NT2/D1 (cell line): ENCODE data around the gene FAM167B.

Experiments used
- DNase-seq: peaks from one replicate; pipeline ENCODE4 v3.0.0-alpha.2; 2011; ENCODE audit warnings: low read depth, low spot score
- H3K27me3 ChIP-seq: 2 replicates; pipeline ENCODE4 v1.6.0; 2011; ENCODE audit warnings: mild to moderate bottlenecking; ENCODE audit not compliant: insufficient read length, insufficient read depth
- H3K36me3 ChIP-seq: 2 replicates; pipeline ENCODE4 v1.6.1; 2011; ENCODE audit warnings: mild to moderate bottlenecking, low read length, mixed read lengths; ENCODE audit not compliant: insufficient read depth, insufficient read length
- H3K4me1 ChIP-seq: 2 replicates; pipeline ENCODE4 v1.5.1; 2011; ENCODE audit not compliant: insufficient read depth, insufficient read length
- H3K4me3 ChIP-seq: 2 replicates; pipeline ENCODE4 v1.5.1; 2011; ENCODE audit warnings: low read depth; ENCODE audit not compliant: insufficient read length
- H3K9ac ChIP-seq: 2 replicates; pipeline ENCODE4 v1.6.0; 2011; ENCODE audit warnings: low read depth; ENCODE audit not compliant: insufficient read length
- H3K9me3 ChIP-seq: 2 replicates; pipeline ENCODE4 v1.5.1; 2011; ENCODE audit warnings: mild to moderate bottlenecking, low read length; ENCODE audit not compliant: insufficient read depth
- SUZ12 ChIP-seq: IDR thresholded peaks from 2 replicates; pipeline ENCODE4 v1.6.1; 2011; ENCODE audit not compliant: insufficient read length, insufficient read depth; ENCODE audit errors: extremely low read depth
- YY1 ChIP-seq: IDR thresholded peaks from 2 replicates; pipeline ENCODE4 v1.6.1; 2011; ENCODE audit not compliant: insufficient read length, insufficient read depth
- ZNF274 ChIP-seq: IDR thresholded peaks from 2 replicates; pipeline ENCODE4 v1.6.1; 2011; ENCODE audit warnings: mild to moderate bottlenecking, low read depth, low read length

Gene FAM167B

DNA sequence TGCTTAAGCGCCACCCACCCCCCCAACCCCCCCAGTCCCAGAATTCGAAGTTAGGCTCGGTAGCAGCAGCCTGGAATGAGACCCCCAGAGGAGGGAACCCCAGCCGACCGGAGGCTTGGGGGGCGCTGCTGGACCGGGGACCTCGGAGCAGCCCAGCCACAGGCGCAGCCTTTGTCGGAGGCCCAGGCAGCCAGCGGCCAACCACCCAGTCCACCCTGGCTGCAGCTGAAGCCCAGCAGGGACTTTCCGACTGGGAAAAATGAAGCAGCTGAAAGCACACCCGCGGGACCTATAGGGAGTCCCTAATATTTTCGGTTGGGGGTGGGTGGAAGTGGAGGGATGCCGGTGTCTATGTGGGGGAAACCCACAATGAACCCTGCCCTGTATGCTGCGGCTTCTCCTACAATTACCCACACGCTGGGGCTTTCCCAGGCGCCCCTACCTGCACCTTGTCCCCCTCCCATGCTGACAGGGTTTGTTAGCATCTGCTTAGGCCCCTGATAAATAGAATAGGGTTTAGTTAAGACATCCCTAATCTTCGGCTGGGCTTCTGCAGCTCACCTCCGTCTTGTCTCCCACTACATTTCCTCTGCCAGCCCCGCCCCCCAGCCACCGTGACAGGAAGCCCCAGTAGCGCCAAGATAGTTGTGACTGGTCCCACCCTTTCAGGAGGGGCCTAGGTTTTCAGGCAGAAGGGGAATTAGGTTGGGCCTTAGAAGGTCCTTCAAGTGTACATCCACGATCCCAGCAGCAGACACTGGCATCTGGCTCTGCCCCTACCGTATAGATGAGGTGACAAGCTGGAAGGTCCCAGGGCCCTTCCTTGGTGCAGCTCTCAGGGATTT lies 45.8 kb upstream of the FAM167B start:
- DNase-seq: no peak
- Histone ChIP-seq H3K27me3 (peaks cover 4% of the 10 kb centered on the region), H3K36me3 (peaks cover 42% of the 10 kb centered on the region), H3K9ac (peak overlapping the region; percentile 82), H3K9me3 (no peaks in the 10 kb centered on the region), H3K4me3 (peak overlapping the region; percentile 64), H3K4me1 (peaks cover 47% of the 10 kb centered on the region)
- TF ChIP-seq ZNF274 (no peak), YY1 (no peak), SUZ12 (no peak)

DNA sequence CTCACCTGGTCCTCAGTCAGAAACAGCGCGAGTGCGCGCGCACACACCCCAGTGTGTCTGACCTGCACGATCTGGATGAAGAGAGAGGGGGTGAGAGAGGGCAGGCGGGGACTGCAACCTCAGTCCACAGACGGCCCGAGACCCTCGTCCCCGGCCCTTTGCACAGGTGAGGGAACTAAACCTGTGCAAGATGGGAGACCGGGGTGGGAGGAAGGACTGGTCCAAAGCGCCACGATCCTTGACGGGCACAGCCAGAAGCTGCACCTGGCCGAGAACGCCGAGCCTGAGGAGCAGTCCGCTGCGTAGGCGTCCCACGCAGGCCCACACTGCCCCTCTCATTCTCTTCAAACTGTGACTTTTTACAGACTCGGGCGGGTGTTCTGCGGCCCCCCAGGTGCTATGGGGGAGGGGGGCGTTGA lies 42.1 kb upstream of the FAM167B start:
- Histone ChIP-seq H3K4me3 (peak overlapping the region; percentile 95), H3K9ac (peak overlapping the region; percentile 98)

DNA sequence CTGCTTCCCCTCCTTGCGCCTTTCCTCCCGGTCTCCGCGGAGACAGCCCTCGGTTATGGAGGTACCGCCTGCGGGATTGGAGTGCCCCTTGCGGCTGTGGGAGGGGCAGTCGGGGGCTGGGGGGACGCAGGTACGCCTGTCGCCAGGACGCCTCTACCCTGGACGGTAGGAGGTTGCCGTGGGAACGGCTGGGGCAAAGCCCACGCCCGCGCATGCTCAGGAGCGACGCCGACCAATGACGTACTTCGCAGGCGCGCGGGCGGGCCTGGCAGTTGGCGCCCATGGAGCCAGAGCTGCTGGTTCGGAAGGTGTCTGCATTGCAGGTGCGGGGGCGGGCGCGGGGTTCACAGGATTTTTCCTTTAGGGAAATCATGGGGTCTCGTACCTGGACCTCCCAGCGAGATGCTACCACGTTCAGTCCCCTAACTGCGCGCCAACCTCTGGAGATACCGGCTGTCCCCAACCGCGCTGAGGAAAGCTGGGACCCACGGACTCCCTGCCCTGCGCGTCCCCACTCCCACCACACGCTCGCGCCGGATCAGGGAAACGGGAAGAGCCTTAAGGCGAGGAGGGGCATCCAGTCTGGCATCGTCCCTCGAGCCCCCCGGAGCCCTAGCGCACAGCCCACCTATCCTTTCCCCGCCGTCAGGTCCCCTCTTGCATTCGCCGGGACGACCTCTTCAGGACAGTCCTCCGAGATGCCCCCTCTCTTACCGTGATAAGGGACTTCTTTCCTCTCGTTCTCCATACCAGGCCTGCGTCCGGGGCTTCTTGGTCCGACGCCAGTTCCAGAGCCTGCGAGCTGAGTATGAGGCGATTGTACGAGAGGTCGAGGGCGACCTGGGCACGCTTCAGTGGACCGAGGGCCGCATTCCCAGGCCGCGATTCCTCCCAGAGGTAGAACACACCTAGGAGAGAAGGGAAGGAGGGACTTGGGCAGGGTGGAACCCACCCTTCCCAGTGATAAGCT lies 41.3 kb upstream of the FAM167B start, which contains the start of gene IQCC:
TSS of gene IQCC (plus strand) at position 271 of the 970 bp plus-strand sequence. CDS start at position 282, 11 bp downstream.
- Histone ChIP-seq H3K36me3 (peaks cover 37% of the 10 kb centered on the region), H3K4me1 (peaks cover 21% of the 10 kb centered on the region), H3K9me3 (no peaks in the 10 kb centered on the region), H3K4me3 (peak within 1 kb of the TSS; percentile 95), H3K27me3 (peaks cover 4% of the 10 kb centered on the region), H3K9ac (peak within 1 kb of the TSS; percentile 98)
- peak; percentile 95 for DNase-seq
- peak; percentile 28 for TF ChIP-seq YY1
- no peak for TF ChIP-seq SUZ12

More for the DNA sequence above, 42.1 kb upstream of the FAM167B start:
- no peak for DNase-seq
- TF ChIP-seq YY1 (no peak), SUZ12 (no peak), ZNF274 (no peak)
- H3K9me3 ChIP-seq: no peaks in the 10 kb centered on the region
- peaks cover 22% of the 10 kb centered on the region for H3K4me1 ChIP-seq
- peaks cover 4% of the 10 kb centered on the region for H3K27me3 ChIP-seq
- peaks cover 37% of the 10 kb centered on the region for H3K36me3 ChIP-seq

DNA sequence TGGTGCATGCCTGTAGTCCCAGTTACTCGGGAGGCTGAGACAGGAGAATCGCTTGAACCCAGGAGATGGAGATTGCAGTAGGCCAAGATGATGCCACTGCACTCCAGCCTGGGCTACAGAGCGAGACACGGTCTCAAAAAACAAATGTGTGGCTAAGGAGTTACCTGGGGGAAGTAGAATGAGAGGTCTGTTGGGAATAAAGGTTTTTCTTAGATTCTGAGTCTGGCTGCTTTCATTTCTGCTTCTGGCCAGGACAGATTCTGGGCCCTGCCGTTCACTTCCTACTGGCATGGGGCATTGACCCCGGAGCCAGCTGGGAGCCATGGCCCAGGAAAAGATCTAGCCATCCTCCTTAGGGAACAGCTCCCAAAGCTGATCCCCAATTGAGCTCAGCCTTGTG lies 38.6 kb upstream of the FAM167B start:
- H3K9ac ChIP-seq: no peak overlapping the region
- H3K9me3 ChIP-seq: no peaks in the 10 kb centered on the region
- DNase-seq: no peak
- H3K27me3 ChIP-seq: peaks cover 4% of the 10 kb centered on the region
- H3K36me3 ChIP-seq: peaks cover 52% of the 10 kb centered on the region
- TF ChIP-seq YY1: no peak
- TF ChIP-seq SUZ12: no peak
- TF ChIP-seq ZNF274: no peak
- no peak overlapping the region for H3K4me3 ChIP-seq
- H3K4me1 ChIP-seq: peaks cover 8% of the 10 kb centered on the region

DNA sequence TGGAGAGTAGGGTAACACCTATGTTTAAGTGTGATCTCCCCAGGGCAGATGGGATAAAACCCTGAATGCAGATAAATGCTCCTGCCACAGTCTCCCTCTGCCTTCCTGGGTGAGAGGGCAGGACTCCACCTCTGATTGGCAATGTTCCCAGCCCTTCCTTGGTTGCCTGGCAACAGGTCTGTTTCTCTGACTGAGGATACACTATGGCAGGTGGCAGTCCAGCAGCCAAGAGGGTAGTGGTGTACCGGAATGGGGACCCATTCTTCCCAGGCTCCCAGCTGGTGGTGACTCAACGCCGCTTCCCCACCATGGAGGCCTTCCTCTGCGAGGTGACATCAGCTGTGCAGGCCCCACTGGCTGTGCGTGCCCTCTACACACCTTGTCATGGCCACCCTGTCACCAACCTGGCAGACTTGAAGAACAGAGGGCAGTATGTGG lies 38.1 kb upstream of the FAM167B start, which contains the start of gene DCDC2B:
TSS of gene DCDC2B (plus strand) at position 199 of the 438 bp plus-strand sequence. CDS start at position 204, 5 bp downstream.
- peaks cover 8% of the 10 kb centered on the region for H3K4me1 ChIP-seq
- peaks cover 51% of the 10 kb centered on the region for H3K36me3 ChIP-seq
- no peak within 1 kb of the TSS for H3K9ac ChIP-seq
- H3K27me3 ChIP-seq: peaks cover 4% of the 10 kb centered on the region
- H3K4me3 ChIP-seq: no peak within 1 kb of the TSS
- H3K9me3 ChIP-seq: no peaks in the 10 kb centered on the region
- TF ChIP-seq SUZ12 (no peak), ZNF274 (no peak)
- DNase-seq: no peak

DNA sequence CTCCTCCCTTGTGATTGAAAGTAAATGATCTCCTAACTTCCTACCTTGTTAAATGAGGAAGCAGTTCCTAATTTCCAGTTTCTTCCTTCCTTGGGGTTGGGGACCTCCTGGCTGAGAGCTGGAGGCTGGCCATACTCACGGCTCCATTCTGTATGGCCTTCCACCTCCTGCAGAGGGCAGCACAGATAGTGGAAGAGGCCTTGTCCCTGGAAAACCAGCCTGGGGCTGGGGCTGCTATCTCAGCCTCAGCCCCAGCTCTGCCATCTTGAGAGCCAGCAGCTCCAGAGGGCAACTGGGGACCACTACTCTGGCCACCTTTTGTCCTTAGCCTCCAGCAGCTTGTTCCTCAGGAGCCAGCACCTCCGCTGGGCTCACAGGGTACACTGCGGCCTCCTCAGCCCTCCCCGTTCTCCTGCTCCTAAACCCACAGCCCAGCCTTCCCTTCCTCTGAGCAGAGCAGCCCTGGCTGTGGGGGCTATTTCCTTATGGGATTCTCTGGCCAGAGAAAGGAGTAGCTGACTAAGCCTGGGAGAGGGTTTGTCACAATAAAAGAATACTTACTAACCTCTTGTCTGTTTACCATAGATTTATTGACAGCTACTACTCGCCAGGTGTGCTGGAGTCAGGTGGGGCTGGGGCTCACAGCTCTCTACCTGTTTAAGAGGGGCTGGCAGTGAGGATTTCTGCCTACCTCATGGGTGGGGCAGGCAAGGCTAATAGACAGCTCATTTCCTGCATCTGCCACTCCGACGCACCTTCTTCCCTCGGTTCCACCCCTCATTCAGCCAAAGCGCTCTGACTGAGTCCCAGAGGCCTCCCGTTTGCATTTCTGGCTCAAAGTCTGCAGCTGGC lies 31.2 kb upstream of the FAM167B start:
- H3K27me3 ChIP-seq: no peaks in the 10 kb centered on the region
- H3K4me1 ChIP-seq: peaks cover 9% of the 10 kb centered on the region
- H3K4me3 ChIP-seq: no peak overlapping the region
- TF ChIP-seq ZNF274: no peak
- TF ChIP-seq YY1: no peak
- no peak for TF ChIP-seq SUZ12
- no peaks in the 10 kb centered on the region for H3K9me3 ChIP-seq
- peaks cover 75% of the 10 kb centered on the region for H3K36me3 ChIP-seq
- DNase-seq: peak; percentile 66
- no peak overlapping the region for H3K9ac ChIP-seq
